Liver (tissue), 9 donors: ENCODE results near the gene SLITRK2. TPM values are rescaled to one million over a fixed set of nuclear protein-coding genes. Genes with fewer than 3 reads are reported as not detected.

ENCODE experiments used
- DNase-seq: peaks from one replicate; pipeline ENCODE4 v3.0.0-alpha.2; 2017; ENCODE audit warnings: low spot score
- H3K27ac ChIP-seq, 2 donors: one replicate each; pipeline ENCODE4 v1.7.0; 2013; ENCODE audit warnings: inconsistent platforms in 2 of 2, low read length in 2 of 2, control low read depth in 1 of 2, low read depth in 1 of 2, mild to moderate bottlenecking in 1 of 2
- H3K27me3 ChIP-seq, 4 donors: one replicate each; pipeline versions ENCODE4 v1.6.1 to v1.7.0; 2013; ENCODE audit warnings: low read length in 3 of 4, inconsistent platforms in 1 of 4, mild to moderate bottlenecking in 1 of 4, moderate library complexity in 1 of 4; ENCODE audit not compliant: control insufficient read depth in 4 of 4, insufficient read depth in 4 of 4
- H3K36me3 ChIP-seq, 4 donors: one replicate each; pipeline versions ENCODE4 v1.6.1 to v1.7.0; 2013; ENCODE audit warnings: low read length in 3 of 4, mild to moderate bottlenecking in 3 of 4, low read depth in 1 of 4, moderate library complexity in 1 of 4; ENCODE audit not compliant: control insufficient read depth in 4 of 4, insufficient read depth in 3 of 4
- H3K4me1 ChIP-seq, 4 donors: one replicate each; pipeline versions ENCODE4 v1.6.1 to v1.7.0; 2013; ENCODE audit warnings: low read length in 3 of 4, mild to moderate bottlenecking in 3 of 4, moderate library complexity in 1 of 4; ENCODE audit not compliant: control insufficient read depth in 4 of 4, insufficient read depth in 4 of 4
- H3K4me3 ChIP-seq, 3 donors: one replicate each; pipeline versions ENCODE4 v1.6.1 to v1.7.0; 2013; ENCODE audit warnings: low read length in 3 of 3, control low read depth in 1 of 3, low read depth in 1 of 3, mild to moderate bottlenecking in 1 of 3
- H3K9ac ChIP-seq, 2 donors: one replicate each; pipeline ENCODE4 v1.7.0; 2013; ENCODE audit warnings: low read length in 2 of 2, mild to moderate bottlenecking in 2 of 2, moderate library complexity in 2 of 2, control low read depth in 1 of 2, low read depth in 1 of 2
- H3K9me3 ChIP-seq, 4 donors: one replicate each; pipeline versions ENCODE4 v1.6.1 to v1.7.0; 2013; ENCODE audit warnings: low read length in 3 of 4; ENCODE audit not compliant: control insufficient read depth in 4 of 4
- ATF3 ChIP-seq: IDR thresholded peaks from 2 replicates; pipeline ENCODE4 v1.6.1; 2016; ENCODE audit warnings: antibody characterized with exemption
- CTCF ChIP-seq: fragments of 150-350 bp; IDR thresholded peaks from 2 replicates; pipeline ENCODE4 v1.5.1; 2017; ENCODE audit warnings: improper control_type of control experiment, low read depth, low read length; ENCODE audit not compliant: missing input control
- EGR1 ChIP-seq, 2 donors: IDR thresholded peaks; 2 replicates each; pipeline ENCODE4 v1.6.1; 2016 to 2018; ENCODE audit warnings: antibody characterized with exemption in 2 of 2, low read depth in 2 of 2
- FOXA1 ChIP-seq: IDR thresholded peaks from 2 replicates; pipeline ENCODE4 v1.6.1; 2016; ENCODE audit warnings: antibody characterized with exemption
- FOXA2 ChIP-seq: IDR thresholded peaks from 2 replicates; pipeline ENCODE4 v1.6.1; 2016; ENCODE audit warnings: antibody characterized with exemption
- GABPA ChIP-seq, 2 donors: IDR thresholded peaks in 1 of 2; conservative IDR thresholded peaks in 1 of 2; 2 replicates each; pipeline ENCODE4 v1.6.1; 2016; ENCODE audit warnings: antibody characterized with exemption in 2 of 2, mild to moderate bottlenecking in 1 of 2, moderate library complexity in 1 of 2
- HNF4A ChIP-seq, 2 donors: conservative IDR thresholded peaks; 2 replicates each; pipeline ENCODE4 v1.6.1; 2016; ENCODE audit warnings: antibody characterized with exemption in 2 of 2, mild to moderate bottlenecking in 2 of 2
- HNF4G ChIP-seq: IDR thresholded peaks from 2 replicates; pipeline ENCODE4 v1.6.1; 2016; ENCODE audit warnings: antibody characterized with exemption
- JUND ChIP-seq, 2 donors: IDR thresholded peaks; 2 replicates each; pipeline ENCODE4 v1.6.1; 2016; ENCODE audit warnings: antibody characterized with exemption in 2 of 2
- MAX ChIP-seq: IDR thresholded peaks from 2 replicates; pipeline ENCODE4 v1.6.1; 2016; ENCODE audit warnings: antibody characterized with exemption
- NR2F2 ChIP-seq: IDR thresholded peaks from 2 replicates; pipeline ENCODE4 v1.6.1; 2016; ENCODE audit warnings: antibody characterized with exemption
- RAD21 ChIP-seq, 2 donors: IDR thresholded peaks; 2 replicates each; pipeline ENCODE4 v1.6.1; 2016; ENCODE audit warnings: antibody characterized with exemption in 2 of 2, mild to moderate bottlenecking in 2 of 2
- REST ChIP-seq: IDR thresholded peaks from 2 replicates; pipeline ENCODE4 v1.6.1; 2016; ENCODE audit warnings: antibody characterized with exemption, mild to moderate bottlenecking
- RXRA ChIP-seq, 2 donors: IDR thresholded peaks; 2 replicates each; pipeline ENCODE4 v1.6.1; 2017 to 2018; ENCODE audit warnings: antibody characterized with exemption in 2 of 2, mild to moderate bottlenecking in 1 of 2
- SP1 ChIP-seq: IDR thresholded peaks from 2 replicates; pipeline ENCODE4 v1.6.1; 2018; ENCODE audit warnings: antibody characterized with exemption, mild to moderate bottlenecking
- TAF1 ChIP-seq: conservative IDR thresholded peaks from 2 replicates; pipeline ENCODE4 v1.6.1; 2016; ENCODE audit warnings: antibody characterized with exemption, mild to moderate bottlenecking
- YY1 ChIP-seq: IDR thresholded peaks from 2 replicates; pipeline ENCODE4 v1.6.1; 2016; ENCODE audit warnings: antibody characterized with exemption, mild to moderate bottlenecking
- ZBTB33 ChIP-seq: IDR thresholded peaks from 2 replicates; pipeline ENCODE4 v1.6.1; 2016; ENCODE audit warnings: antibody characterized with exemption
- WGBS: extraction: QIAGEN DNeasy Blood & Tissue Kit; methylation state at CpG from one replicate; pipeline ENCODE4 v1.1.7; 2013; 5-methylcytosine and 5-hydroxymethylcytosine counted together
- polyA plus RNA-seq, 2 donors: library from polyadenylated mRNA; stranded (reverse) in 1 of 2; unstranded in 1 of 2; fragments of 200-250 nt in 1 of 2; fragments of >200 nt in 1 of 2; fragmentation: Nextera tagmentation in 1 of 2; extraction: Ambion mirVana in 1 of 2; gene quantifications; one replicate each; pipeline versions ENCODE4 v1.2.1 to v1.2.3, GENCODE V29; 2013 to 2015
- total RNA-seq, 2 donors: library from RNA; depleted of rRNA; stranded (reverse); fragments of >200 nt; gene quantifications; one replicate each; pipeline ENCODE4 v1.2.3, GENCODE V29; 2014
- donor health status: healthy.
- donor health status: healthy.
- donor health status: healthy.
- donor health status: healthy.
- donor health status: healthy.

Gene SLITRK2
- total and polyA plus RNA-seq, 4 donors = 0.03 to 0.08 TPM; not detected in 2

GRCh38 chrX:145813081-145813480 lies 4.5 kb upstream of the SLITRK2 start:
- Histone ChIP-seq H3K36me3 (no peaks in the 10 kb centered on the region), H3K27me3 (peaks cover 0 to 6% (median 2%) of the 10 kb centered on the region in 4 donors), H3K4me1 (peaks cover 0 to 6% (median 3%) of the 10 kb centered on the region in 4 donors), H3K4me3 (no peak overlapping the region), H3K9me3 (no peaks in the 10 kb centered on the region), H3K27ac (no peak overlapping the region), H3K9ac (no peak overlapping the region)
- WGBS = 79% methylated on average over 1 of the region's 1 CpG
- TF ChIP-seq MAX (no peak), ATF3 (no peak), CTCF (no peak), HNF4G (no peak), NR2F2 (no peak), REST (no peak), RAD21 (IDR thresholded peaks at IDR 0.05) (no peak), YY1 (no peak), HNF4A (conservative IDR thresholded peaks at IDR 0.05) (no peak), TAF1 (no peak), JUND (IDR thresholded peaks at IDR 0.05) (no peak), GABPA (IDR thresholded peaks at IDR 0.05 in 1 of 2, conservative IDR thresholded peaks at IDR 0.05 in 1 of 2) (no peak), FOXA1 (no peak), FOXA2 (no peak), SP1 (no peak), EGR1 (IDR thresholded peaks at IDR 0.05; ENCODE audit: low read depth in 2 of 2) (no peak), RXRA (IDR thresholded peaks at IDR 0.05) (no peak), ZBTB33 (no peak)
- no peak for DNase-seq
